GM21528 (cell line): ENCODE measurements around the gene UMODL1.

ENCODE experiments used
- ATAC-seq: cut with Tn5 transposase; IDR thresholded peaks from one replicate; pipeline ENCODE4 v1.9.1; 2021; ENCODE audit warnings: mild to moderate bottlenecking, moderate library complexity; ENCODE audit not compliant: unreplicated experiment, low FRiP score

UMODL1 gene

DNA sequence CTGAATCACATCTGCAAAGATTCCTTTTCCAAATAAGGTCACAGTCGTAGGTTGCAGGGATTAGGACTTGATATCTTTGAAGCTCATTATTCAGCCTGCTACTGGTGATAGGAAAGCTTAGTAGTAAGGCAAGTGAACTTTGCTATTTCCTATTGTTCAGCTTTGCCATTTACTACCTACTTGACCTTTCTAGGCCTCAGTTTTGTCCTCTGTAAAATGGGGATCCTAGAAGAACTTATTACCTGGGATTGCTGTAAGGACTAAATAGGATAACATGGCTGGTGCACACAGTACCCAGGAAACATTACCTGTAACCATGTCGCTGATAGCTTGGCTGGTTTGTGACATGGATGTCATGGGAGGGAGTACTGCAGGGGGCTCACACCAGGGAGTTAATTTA, 24.5 kb downstream of the UMODL1 start:
- ATAC-seq: no peak

GRCh38 chr21:42096566-42096965, 25.4 kb downstream of the UMODL1 start:
- ATAC-seq: no peak

GRCh38 chr21:42097274-42097673, 26.2 kb downstream of the UMODL1 start:
- no peak for ATAC-seq

DNA sequence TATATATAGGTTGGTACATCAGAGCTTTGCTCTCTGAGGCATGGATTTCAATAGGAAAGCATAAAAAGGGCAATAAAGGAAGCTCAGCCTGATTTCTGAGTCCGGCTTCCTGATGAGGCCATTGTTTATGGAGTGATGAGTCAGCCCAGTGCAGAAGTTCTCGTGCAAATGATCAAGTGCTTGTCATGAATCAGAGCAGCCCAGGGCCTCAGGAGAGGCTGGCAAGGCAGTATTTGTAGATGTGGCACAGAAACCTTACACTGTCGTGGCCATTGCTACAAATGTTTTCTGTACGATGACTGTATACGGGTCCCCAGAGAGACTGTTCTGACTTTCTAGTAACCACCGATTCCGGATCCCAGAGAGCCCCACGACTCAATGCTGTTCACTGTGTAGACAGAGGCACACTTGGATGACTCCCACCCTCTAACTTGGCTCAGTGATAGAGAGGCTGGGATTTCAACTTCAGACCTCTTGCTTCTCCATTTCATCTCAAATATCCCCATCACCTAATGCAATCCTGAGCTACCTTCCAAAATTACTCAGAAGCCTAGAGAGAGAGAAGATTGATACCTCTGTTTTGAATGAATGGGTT, 26.8 kb downstream of the UMODL1 start:
- no peak for ATAC-seq

DNA sequence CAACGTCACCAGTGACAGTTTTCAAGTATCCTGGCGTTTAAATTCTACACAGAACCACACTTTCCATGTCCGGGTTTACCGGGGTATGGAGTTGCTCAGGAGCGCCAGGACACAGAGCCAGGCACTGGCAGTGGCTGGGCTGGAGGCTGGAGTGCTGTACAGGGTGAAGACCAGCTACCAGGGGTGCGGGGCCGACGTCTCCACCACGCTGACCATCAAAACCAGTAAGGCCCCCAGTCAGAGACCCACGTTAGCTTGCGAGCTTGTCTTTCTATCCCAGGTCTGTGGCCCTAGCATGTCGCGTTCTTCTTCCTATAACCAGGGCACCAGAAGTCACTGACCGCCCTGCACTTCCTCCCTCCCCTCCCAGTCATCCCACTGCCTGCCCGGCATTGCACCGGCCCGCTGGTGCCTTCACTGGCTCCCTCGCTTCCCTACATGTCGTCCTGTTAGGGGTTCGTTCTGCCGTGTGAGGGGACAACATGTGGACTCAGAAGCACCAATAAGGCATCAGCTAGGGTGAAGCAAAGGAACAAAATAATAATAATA, 27.9 kb downstream of the UMODL1 start:
- no peak for ATAC-seq

- no peak for ATAC-seq
Measured at GRCh38 chr21:42101246-42101645, 30.1 kb downstream of the UMODL1 start.

- no peak for ATAC-seq
Measured at GRCh38 chr21:42102076-42102475, 31.0 kb downstream of the UMODL1 start.

GRCh38 chr21:42102526-42102925, 31.4 kb downstream of the UMODL1 start:
- no peak for ATAC-seq

DNA sequence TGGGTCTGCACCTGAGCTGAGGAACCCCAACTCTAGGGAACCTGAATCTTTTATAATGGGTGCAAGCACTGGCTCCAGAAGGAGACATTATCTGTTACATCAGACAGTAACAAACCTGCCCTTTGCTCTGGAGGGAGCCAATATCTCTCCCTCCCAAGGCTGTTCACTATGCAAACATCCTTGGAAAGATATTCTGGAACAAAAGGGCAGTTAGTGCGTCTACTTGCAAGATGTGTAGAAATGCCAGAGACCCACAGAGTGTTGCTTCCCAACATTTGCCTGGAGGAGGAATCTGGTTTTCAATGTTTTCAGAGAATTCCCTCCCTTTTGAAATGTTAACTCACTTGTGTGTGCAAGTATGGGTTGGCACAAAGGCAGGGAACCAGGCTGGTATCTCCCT, 31.9 kb downstream of the UMODL1 start:
- ATAC-seq: no peak

DNA sequence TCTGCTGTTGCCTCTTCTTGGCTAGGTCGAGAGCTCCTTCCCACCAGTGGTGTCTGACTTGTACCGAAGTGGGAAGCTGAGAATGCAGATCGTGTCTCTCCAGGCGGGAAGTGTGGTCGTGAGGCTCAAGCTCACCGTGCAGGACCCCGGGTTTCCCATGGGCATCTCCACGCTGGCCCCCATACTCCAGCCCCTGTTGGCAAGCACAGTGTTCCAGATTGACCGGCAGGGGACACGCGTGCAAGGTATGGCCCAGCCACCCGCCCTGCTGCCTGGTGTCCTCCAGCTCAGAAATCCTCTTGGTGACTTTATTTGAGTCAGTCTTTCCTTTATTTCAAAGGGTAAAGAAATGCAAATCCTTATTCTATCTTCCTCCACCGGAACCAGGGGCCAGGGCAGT, 32.7 kb downstream of the UMODL1 start:
- ATAC-seq: no peak

GRCh38 chr21:42105476-42106315, 34.6 kb downstream of the UMODL1 start:
- ATAC-seq: no peak

- no peak for ATAC-seq
Measured at GRCh38 chr21:42106425-42106824, 35.3 kb downstream of the UMODL1 start.

DNA sequence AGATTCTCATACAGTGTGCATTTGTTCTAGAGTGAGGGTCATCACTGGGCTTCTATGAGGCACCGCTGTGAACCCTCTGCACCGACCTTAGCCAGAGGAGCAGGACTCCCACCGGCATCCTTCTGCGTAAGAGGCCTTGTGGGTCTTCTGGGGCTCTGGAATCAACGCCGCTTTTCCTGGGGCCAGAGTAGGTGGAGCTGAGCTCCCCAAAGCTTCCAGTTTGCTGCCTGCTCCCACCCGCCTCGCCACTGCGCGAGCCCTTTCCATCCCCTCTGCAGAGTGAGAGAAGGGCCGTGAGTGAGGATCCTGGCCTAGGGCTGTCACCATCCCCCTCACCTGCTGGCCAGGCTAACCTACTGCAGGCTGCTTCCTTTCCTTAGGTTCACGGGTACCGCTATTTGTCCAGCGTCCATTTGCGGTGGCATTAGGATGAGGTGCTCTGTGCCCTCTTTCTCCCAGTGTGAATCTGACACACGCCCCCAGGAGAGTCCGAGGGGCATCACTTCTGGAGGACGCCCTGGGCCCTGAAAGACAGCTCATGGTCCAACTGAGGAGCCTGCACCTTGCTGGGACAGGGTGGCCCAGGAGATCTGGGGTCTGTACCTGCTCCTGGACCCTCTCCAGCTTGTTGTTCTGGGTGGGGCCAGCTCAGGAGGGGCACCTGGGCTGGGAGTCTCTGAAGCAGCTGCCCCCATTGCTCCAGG, 36.2 kb downstream of the UMODL1 start:
- ATAC-seq: peak; percentile 11

DNA sequence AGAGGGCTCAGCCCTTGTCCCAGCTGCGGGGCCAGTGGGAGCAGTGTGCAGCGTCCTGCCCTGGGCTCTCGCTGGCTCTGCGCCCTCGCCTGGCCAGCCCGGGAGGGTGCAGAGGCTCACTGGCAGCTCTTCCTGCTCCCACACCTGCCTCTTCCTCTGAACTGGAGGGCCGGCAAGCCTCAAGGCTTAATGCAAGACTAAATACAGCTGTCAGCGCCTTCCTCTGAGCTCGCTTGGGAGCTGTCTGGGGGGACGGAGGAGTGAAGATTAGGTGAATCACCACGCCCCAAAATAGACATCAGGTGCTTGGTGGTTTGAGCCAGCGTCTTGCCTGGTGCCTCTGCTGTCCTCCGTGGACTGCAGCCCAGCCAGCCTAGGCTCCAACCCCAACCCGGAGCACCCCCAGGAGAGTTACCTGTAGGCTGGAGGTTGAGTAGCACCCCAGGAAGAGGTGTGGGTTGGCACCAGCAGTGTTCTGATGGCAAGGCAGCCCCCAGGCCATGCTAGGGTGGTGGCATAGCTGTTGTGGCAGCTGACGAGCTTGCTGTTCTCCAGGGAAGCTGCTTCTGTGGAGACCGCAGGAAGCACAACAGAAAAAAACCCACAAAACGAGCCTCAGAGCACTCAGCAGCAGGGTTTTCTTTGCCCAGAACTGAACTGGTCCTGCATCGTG, 36.9 kb downstream of the UMODL1 start:
- ATAC-seq: peak; percentile 66

DNA sequence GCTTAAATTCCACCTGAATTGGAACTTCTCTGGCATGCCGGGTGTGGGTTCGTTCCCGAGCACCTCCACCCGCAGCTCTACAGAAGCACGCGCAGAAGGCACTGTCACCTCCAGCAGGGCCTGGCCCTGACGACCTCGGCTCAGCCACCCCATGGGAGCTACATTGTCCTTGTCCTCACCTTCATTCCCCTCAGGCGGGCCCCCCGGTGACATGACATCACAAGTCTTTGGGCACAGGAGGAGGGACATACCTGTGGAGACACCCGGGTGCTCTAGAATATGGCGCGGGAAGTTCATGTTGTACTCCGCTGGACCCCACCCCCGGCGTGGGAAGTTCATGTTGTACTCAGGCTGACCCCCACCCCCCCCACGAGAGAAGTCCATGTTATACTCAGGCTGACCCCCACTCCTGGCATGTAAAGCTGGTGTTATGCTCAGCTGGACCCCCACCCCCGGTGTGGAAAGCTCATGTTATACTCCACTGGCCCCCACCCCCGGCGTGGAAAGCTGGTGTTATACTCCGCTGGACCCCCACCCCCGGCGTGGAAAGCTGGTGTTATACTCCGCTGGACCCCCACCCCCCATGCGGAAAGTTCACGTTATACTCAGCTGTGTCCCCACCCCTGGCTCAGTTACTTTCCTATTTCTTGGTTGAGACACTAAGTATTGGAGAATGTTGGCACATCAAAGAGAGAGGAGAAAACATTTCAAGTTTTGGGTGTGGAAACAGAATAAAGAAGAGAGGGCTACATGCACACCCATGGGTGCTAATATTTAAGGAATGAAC, 37.6 kb downstream of the UMODL1 start:
- no peak for ATAC-seq

GRCh38 chr21:42109473-42109872, 38.4 kb downstream of the UMODL1 start:
- ATAC-seq: no peak

DNA sequence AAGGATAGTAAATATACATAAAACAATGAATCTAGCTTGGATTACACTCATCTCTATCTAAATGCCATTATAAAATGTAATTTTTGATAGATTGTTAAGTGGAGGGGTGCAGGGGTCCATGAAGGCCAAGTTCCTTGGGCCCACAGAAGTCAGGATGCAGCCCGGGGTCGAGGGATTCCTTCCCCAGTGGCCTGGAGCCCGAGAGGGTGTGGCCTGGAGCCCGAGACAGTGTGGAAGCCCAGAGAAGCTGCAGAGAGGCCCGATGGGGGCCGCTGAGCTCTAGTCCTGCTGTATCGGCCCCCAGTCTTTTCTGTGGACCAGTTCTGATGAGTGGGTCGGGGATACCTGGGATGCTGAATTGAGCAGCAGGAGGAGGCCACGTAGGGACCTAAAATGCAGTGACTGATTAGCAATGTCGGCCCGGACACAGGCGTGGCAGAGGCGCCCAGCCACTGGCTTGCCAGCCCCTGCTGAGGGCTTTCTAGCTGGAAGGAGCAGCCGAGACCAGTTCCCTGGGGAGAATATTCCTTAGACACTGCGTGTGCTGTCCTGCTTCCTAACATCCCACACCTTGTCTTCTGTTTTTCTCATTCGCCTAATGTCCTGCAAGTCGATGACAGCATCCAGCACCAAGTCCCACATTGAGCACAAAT, 38.9 kb downstream of the UMODL1 start:
- no peak for ATAC-seq

GRCh38 chr21:42110691-42111469, 39.8 kb downstream of the UMODL1 start:
- ATAC-seq: no peak

DNA sequence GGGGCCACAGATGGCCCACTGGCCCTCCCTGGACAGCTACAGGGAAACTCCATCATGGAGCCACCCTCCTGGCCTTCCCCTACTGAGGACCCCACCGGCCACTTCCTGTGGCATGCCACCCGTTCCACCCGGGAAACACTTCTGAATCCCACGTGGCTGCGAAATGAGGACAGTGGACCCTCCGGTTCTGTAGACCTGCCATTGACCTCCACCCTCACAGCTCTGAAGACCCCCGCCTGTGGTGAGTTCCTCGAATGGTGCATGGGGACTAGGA, 40.3 kb downstream of the UMODL1 start:
- ATAC-seq: no peak
